Eye (tissue), 1 donor: ENCODE data around the gene SDHAF2.
A peak's percentile ranks its signal among the peaks of the same experiment; 100 is the strongest.
"Not testable (repeated sequence)": the region's sequence is repeated elsewhere in the genome, so short reads cannot be mapped to it uniquely, and the experiment has no call there.

Source experiments
- DNase-seq: peaks from one replicate; pipeline ENCODE4 v3.0.0-alpha.2; 2015

The SDHAF2 gene

DNA sequence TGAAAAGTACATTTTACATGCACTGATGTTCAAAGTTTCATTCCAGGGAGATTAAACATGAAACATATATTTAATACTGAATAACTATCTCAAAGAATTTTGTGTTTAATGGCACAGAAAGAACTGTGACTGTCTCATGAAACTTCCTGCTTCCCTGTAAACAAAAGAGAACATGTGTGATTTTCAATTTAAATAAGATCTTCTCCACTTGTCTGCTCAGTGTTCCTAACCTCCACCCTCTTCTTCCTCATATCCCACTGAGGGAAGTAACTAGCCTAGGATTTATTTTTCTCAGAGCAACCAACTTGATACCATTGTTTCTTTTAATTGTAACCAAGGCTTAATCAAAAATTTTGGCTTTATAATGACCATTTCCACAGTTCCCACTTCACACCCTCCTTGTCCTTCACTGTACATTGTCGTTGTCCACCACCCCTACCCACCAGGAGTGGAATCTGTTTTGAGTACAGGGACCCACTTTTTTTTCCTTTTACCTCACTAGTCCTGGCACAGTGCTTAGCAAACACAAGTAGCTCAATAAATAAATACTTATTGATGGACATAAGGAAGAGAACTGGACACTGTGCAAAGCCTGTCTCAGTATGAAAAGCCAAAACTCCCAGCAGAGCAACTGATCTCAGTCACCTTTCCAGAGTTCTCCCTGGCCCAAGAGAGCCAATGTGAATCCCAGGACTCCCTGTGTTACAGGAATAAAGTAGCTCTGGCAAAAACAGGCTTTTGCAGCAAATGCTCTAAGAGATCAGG, 4.4 kb upstream of the SDHAF2 start:
- no peak for DNase-seq

DNA sequence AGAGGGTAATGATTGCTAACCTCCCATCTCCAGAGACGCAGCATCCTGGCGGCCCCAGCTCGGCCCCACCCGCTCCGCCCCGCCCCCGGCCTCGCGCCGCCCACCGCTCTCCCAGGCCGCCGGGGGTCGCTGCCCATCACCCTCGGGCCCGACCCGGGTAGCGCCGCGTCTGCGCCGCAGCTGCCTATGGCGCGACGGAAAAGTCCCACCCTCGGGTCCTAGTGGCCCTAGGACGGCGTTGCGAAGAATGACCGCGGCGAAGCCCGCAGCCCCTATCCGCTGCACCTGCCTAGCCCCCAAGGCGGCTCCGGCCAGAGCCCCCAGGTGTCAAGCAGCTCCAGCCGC, 606 bp upstream of the SDHAF2 start:
- DNase-seq = peak; percentile 90

- DNase-seq = not testable (repeated sequence)
Measured at GRCh38 chr11:61430839-61431238, 915 bp downstream of the SDHAF2 start.

- DNase-seq = no peak
Measured at GRCh38 chr11:61437496-61437895, 7.6 kb downstream of the SDHAF2 start.

DNA sequence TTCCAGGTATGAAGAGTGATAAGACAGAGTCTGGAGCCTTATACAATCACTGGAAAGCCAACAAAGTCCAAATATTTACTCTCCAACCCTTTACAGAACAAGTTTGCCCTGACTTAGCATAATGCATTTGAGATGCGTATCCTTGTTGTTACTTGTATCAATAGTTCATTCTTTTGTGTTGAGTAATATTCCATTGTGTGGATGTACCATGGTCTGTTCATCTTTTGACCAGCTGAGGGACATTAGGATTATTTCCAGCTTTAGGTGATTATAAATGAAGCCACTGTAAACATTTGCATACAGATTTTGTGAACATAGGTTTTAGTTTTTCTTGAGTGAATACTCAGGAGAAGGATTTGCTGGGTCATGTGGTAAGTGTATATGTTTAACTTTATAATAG, 9.7 kb downstream of the SDHAF2 start:
- no peak for DNase-seq

DNA sequence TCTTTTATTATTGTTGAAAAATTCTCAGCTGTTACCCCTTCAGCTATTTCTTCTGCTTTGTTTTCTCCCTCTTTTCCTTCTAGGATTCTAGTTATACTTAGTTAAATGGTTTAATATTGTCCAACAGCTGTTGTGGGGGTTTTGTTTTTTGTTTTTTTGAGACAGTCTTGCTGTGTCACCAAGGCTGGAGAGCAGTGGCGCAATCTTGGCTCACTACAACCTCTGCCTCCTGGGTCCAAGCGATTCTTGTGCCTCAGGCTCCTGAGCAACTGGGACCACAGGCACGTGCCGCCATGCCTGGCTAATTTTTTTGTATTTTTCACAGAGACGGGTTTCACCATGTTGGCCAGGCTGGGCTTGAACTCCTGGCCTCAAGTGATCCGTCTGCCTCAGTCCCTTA, 12.7 kb downstream of the SDHAF2 start:
- DNase-seq = no peak

- DNase-seq = no peak
Measured at GRCh38 chr11:61445516-61445915, 15.6 kb downstream of the SDHAF2 start.

GRCh38 chr11:61446211-61446651, 16.3 kb downstream of the SDHAF2 start:
- DNase-seq = peak; percentile 96

- no peak for DNase-seq
Measured at GRCh38 chr11:61447601-61448551, 18.0 kb downstream of the SDHAF2 start.

- DNase-seq = no peak
Measured at GRCh38 chr11:61448552-61448927, 18.6 kb downstream of the SDHAF2 start.

- no peak for DNase-seq
Measured at GRCh38 chr11:61452825-61453224, 22.9 kb downstream of the SDHAF2 start.

DNA sequence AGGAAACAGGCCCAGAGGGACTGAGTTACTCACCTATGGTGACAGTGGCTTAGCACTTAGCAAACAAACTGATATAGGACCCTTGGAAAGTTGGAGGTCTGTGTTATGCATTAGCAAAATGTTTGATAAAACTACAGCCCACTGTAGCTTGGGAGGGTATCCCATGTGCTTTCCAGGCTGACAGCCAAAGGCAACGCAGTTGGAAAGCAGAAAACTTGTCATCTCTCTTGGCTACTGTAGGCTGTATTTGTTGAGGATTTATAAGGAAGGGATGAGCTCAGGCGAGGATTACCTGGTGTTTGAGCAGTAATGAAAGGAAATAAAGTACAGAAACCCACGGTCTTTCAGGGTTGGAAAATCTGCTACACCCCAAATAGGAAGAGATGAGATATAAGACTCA, 23.8 kb downstream of the SDHAF2 start:
- DNase-seq = no peak

GRCh38 chr11:61454520-61454919, 24.6 kb downstream of the SDHAF2 start:
- no peak for DNase-seq

DNA sequence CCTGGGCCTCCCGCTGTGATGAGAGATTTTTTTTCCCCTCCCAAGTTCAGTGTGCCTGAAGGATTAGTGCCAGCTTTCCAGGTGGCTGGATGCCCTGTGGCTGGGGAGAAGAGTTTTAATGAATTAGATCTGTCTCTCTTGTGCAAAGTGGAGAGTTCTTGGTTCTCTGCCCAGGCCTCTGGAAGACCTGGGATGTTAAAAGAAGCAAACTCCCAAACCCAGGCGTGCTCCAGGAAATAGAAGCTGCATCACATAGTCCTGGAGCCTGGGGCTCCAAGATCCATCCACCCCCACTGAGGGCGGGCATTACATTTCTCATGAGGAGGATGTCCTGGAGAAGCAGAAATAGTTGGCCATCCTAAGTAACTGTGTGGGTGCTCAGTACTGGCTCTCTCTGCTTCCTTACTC, 30.6 kb downstream of the SDHAF2 start:
- DNase-seq = no peak

GRCh38 chr11:61460986-61461385, 31.1 kb downstream of the SDHAF2 start:
- DNase-seq = no peak

DNA sequence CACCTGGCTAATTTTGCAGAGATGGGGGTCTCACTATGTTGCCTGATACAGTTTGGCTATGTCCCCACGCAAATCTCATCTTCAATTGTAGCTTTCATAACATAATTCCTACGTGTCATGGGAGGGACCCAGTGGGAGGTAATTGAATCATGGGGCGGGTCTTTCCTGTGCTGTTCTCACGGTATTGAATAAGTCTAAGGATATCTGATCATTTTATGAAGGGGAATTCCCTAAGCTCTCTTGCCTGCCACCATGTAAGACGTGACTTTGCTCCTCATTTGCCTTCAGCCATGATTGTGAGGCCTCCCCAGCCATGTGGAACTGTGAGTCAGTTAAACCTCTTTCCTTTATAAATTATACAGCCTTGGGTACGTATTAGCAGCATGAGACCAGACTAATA, 37.7 kb downstream of the SDHAF2 start:
- not testable (repeated sequence) for DNase-seq

DNA sequence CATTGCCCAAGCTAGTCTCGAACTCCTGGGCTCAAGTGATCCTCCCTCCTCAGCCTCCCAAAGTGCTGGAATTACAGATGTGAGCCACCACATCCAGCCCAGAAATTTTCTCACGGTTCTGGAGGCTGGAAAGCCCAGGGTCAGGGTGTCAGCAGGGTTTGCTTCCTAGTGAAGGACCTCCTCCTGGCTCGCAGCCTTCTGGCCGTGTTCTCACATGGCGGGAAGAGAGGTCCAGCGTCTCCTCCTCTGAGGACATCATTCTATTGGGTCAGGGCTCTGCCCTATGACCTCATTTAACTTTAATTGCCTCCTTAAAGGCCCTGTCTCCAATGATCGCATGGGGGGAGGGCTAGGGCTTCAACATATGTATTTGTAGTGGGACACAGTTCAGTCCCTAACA, 38.1 kb downstream of the SDHAF2 start:
- no peak for DNase-seq

DNA sequence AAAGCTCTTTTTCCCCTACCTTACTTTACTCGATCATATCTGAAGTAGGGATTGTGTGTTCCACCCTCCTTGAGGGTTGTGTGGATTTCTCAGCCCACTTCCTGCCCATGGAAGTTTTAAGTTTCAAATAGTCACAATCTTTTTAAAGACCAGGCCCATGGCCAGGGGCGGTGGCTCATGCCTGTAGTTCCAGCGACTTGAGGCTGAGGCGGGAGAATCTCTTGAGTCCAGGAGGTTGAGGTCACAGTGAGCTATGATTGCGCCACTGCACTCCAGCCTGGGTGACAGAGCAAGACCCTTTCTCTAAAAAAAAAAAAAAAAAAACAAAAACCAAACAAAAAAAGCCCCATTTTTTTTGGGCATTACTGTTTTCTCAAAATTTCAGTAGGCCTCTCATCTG, 42.4 kb downstream of the SDHAF2 start:
- no peak for DNase-seq

DNA sequence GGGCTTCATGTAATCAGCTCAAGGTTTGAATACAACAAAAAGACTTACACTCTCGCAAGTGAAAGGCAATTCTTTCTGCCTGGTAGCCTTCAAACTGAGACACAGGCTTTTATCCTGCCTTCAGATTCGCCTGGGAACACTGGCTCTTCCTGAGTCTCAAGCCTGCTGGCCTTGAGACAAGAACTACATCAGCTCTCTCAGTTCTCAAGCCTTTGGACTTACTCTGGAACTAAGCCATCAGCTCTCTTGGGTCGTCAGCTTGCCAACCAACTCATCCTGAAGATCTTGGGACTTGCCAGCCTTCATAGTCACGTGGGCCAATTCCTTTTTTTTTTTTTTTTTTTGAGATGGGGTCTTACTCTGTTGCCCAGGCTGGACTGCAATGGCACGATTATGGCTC, 42.9 kb downstream of the SDHAF2 start:
- DNase-seq = no peak

DNA sequence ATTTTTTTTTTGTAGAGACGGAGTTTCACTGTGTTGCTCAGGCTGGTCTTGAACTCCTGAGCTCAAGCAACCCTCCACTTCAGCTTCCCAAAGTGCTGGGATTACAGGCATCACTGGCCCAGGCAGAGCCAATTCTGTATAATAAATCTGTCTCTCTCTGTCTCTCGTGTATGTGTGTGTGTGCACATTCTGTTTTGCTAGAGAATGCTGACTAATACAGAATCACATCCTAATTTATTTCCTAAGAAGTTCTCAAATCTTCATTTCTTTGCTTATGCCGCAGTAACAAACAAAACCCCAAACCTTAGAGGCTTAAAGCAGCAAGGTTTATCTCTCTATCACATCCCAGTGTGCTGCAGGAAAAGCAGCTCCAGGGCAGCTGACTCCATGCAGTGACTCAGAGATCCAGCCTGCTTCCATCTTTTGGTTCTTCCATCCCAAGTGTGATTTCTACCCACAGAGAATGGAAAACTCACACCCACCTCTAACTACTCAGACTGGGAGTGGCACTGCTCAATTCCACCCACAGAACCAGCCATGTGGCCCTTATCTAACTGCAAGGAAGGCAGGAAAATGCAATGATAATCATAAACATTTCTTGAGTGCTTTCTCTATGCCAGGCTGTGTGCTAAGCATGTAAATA, 43.6 kb downstream of the SDHAF2 start:
- no peak for DNase-seq

- DNase-seq = no peak
Measured at GRCh38 chr11:61474013-61474643, 44.2 kb downstream of the SDHAF2 start.

GRCh38 chr11:61475433-61475832, 45.5 kb downstream of the SDHAF2 start:
- no peak for DNase-seq

- DNase-seq = no peak
Measured at GRCh38 chr11:61476371-61476770, 46.4 kb downstream of the SDHAF2 start.
